Pulmonary artery endothelial cell (primary cell): ENCODE measurements around the gene LMF2. TPM values are rescaled to one million over a fixed set of nuclear protein-coding genes. Genes with fewer than 3 reads are reported as not detected.

Experiments used
- DNase-seq: peaks from one replicate; pipeline ENCODE4 v3.0.0-alpha.2; 2011; ENCODE audit warnings: low read depth, low spot score
- total RNA-seq: library from RNA; depleted of rRNA; stranded (reverse); fragments of >200 nt; gene quantifications from 2 replicates; pipeline ENCODE4 v1.2.3, GENCODE V29; 2014

LMF2 gene
- total RNA-seq, 1 donor from 2014 or later: 29.5 TPM

DNA sequence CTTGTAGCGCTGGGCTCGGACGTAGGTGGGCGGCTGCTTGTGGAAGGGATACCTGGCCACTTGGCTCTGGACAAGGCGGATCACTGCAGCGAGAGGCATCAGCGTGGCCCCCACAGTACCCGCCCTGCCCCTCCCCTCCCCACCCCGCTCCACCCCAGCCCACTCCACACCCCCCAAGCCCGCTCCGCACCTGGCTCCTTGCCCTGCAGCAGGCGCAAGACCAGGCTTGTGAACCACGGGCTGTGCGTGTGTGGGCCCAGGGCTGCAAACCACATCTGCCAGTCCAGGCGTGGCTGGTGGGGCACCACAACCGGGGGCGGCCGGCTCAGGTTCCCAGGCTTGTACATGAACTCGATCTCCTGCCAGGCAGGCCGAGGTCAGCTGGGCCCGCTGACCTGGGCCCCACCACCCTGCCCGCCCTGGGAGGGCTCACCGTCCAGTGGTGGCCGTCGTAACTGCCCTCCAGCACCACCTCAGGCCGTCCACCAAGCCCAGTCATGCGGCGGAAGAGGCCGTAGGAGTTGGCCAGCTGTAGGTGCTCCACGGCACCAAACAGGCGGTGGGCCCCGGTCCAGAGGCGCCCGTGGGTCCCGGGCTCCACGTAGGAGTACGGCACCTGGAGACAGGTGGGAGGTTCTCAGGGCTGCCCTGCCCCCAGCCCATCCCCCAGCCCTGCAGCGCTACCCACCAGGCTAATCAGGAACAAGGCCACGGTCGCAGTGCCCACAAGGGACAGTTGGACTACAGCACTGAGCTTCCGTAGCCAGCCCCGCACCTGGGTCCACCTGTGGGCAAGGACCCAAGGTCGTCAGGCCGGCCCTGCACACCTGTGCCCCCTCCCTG, 2.9 kb downstream of the LMF2 start:
- no peak for DNase-seq

GRCh38 chr22:50503475-50504145, 3.9 kb downstream of the LMF2 start:
- DNase-seq: no peak

DNA sequence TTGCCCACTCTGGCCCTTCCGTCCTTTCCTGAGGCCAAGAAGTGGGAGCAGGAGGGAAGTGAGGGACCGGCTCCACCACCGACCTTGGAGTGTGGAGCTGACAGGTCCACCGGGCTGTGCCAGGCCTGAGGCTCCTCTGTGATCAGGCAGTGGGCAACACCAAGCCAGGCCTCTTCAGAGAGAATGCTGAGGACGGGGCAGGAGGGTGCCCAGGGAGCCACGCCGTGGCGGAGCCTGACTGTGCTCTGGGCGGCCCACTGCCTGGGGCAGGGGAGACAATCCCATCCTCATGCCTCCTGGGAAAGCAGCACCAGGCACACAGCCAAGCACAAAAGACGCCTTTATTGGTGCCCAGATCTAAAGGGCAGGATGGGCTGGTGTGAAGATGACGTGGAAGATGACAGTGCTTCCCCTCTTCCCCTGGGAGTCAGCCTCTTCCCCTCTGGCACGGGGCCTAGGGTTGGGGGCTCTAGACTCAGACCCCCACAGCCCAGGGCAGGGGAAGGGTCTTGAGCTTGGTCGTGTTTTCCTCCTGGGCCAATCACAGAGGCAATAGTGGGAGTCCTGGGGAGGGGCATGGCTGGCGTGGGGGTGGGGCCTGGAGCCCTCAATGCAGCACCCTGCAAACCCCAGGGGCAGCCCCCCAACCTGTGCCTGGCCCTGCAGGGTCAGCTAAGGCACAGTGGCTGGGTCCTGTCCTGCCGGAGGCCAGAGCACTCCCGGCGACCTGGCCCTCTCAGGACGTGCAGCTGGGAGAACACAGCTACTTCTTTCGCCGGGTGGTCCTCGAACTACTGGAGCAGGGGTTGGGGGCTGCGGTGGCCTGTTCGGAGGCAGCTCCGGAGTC, 4.7 kb downstream of the LMF2 start:
- DNase-seq: no peak

DNA sequence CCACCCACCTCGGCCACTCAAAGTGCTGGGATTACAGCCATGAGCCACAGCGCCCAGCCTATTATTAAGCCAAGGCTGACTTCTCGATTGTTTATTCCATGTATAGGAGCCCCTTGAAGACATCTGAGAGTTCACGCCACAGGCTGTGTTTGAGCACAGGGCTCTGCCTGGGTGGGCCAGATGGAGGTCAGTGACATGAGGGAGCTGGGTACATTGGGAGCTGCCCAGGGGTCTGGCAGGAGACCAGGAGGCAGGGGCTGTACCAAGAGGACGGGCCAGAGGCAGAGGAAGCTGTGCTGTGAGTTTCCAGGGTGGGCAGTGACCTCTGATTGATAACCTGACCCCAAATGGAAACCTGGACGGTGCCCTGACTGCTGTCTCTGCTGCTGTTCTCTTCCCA, 5.4 kb downstream of the LMF2 start:
- no peak for DNase-seq

DNA sequence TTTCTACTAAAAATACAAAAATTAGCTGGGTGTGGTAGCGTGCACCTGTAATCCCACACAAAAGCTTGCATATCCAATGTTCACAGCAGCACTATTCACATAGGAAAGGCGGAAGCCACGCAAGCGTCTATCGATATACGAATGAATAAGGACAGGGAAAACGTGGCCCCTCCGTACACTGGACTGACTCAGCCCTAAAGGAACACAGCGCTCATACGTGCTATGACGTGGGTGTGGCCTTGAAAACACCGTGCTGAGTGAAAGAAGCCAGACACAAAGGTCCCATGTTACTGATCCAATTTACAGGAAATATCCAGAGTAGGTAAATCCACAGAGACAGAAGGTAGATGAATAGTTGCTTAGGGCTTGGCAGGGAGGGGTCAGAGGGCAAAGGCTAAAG, 7.0 kb downstream of the LMF2 start:
- no peak for DNase-seq

- no peak for DNase-seq
Measured at GRCh38 chr22:50498322-50498890, 9.1 kb downstream of the LMF2 start.

DNA sequence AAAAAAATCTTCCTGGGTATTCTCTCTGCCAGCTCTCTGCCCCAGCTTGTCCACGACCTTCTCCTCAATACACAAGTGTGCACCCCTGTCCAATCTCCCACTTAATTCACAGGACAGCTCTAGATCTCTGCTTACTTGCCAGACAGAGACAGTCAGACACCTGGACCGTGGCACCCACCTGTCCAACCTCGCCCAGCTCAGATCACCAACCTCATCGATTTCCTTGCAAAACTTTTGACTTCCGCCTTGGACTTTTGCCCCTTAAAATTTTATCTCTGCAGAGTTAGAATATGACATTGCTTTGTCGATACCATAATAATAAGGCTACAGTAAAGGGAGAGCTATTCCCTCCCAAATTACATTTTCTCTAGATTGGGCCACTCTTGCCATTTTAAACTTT, 10.4 kb downstream of the LMF2 start:
- no peak for DNase-seq

DNA sequence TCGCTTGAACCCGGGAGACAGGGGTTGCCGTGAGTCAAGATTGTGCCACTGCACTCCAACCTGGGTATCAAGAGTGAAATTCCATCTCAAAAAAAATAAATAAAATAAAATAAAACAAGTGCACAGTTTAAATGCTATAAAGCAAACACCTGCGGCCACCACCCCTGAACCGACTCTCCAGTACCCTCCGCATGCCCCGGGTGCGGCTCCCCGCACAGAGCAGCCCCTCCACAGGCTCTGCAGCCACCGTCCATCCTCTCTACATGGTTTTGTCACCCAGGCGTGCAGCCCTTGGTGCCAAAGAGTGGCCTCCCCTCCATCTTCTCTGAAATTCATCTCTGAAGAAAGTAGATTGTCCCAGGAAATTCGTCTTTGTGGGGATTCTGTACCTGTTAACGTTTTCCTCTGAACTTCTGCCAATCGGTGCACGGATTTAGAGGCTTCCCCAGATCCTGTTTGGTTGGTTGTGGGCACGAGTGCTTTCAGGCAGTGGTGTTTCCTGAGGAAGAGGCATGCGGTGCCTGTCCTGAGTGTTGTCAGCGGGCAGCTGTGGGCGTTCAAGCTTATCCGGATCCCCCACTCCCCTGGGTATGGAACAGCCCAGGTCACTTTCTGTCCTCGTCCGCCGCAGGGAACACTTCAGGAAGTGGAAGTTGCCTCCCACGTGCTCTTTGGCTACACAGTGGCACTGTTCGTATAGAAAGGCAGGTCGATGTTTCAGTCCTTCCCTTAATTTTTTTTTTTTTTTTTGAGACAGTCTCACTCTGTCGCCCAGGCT, 16.8 kb downstream of the LMF2 start:
- no peak for DNase-seq

GRCh38 chr22:50489363-50490243, 17.9 kb downstream of the LMF2 start:
- no peak for DNase-seq

GRCh38 chr22:50488886-50489285, 18.6 kb downstream of the LMF2 start:
- DNase-seq: no peak

DNA sequence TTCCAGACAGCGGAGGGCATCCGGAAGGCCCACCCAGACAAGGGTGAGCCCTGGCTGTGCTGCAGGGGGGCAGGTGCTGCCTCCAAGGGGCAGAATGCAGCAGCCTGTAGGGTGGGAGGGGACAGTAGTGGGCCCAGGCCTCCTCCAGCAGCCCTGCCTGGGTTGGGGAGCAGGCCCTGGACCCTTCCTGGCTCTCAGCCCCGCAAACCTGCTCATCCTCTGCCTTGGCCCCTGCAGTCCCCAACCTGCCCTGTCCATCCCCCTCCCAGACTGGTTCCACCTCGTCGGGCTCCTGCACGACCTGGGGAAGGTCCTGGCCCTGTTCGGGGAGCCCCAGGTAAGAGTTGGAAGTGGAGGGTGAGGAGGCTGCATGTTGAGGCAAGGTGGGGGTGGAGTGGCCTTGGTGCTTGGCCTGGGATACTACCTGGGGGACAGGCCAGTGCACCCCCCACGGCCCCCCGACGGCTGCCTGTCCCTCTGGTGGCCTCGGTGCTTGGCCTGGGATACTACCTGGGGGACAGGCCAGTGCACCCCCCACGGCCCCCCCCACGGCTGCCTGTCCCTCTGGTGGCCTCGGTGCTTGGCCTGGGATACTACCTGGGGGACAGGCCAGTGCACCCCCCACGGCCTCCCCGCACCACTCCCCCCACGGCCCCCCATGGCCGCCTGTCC, 19.4 kb downstream of the LMF2 start:
- no peak for DNase-seq

DNA sequence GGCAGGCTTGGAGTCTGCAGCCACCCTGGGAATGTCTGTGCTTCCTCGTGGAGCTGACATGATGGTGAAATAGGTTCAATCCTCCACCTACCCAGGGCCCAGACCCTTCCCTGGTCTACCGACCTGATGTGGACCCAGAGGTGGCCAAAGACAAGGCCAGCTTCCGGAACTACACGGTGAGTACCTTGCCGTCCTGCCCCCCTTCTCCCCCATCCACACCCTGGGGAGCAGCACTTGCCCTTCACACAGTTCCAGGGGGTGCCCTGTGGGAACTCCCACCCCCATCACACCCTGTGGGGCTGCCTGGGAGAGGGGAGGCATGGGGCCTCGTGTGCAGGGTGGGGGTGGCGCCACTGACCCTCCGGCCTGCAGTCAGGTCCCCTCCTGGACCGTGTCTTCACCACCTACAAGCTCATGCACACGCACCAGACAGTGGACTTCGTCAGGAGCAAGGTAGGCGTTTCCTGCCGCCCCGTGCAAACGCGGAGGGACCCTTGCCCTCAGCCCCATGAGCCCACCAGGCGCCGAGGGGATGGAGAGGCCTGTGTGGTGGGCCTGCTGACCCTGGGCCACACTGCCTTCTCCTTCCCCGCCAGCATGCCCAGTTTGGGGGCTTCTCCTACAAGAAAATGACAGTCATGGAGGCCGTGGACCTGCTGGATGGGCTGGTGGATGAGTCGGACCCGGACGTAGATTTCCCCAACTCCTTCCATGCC, 20.1 kb downstream of the LMF2 start:
- DNase-seq: no peak

GRCh38 chr22:50486561-50487289, 20.8 kb downstream of the LMF2 start, which contains the start of gene MIOX:
Gene MIOX, plus strand, starts transcription at chr22:50486859. Its CDS starts 39 bp downstream, at chr22:50486898.
- no peak for DNase-seq

DNA sequence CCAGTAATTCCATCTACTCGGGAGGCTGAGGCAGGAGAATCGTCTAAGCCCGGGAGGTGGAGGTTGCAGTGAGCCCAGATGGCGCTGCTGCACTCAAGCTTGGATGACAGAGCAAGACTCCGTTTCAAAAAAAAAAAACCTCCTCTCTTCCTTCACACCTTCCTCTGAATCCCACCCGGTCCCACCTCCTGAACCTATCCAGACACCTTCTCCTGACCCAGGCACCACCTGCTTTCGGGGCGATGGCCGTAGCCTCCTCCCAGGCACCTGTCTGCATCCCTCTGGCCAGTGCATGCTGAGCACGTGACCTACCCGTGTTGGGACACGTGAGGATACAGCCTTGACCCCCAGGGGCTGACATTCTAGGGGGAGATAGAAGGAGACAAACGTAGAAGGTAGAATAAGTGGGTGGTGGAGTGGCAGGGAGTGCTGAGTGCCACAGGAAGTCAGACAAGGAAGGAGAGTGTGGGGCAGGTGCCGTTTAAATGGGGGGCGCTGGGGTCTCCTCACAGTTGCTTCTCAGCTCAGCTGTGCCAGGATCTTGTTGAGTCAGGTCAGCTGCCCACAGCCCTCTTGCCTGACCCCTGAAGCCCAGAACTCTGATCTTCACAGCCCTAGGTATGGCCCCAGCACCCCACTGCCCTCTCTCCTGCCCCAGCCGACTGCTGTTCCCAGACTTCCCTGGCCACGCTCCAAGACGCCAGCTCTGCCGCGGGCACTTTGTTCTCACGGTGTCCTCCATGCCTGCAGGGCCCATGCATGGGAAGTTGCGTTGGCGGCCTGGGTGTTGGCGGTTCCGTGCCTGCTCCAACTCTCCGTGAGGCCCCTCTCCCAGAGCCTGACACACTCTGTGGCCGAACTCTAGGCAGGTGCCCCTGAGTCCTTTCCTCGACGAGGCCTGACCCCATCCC, 22.0 kb downstream of the LMF2 start:
- no peak for DNase-seq

GRCh38 chr22:50483977-50484853, 23.3 kb downstream of the LMF2 start:
- DNase-seq: no peak

DNA sequence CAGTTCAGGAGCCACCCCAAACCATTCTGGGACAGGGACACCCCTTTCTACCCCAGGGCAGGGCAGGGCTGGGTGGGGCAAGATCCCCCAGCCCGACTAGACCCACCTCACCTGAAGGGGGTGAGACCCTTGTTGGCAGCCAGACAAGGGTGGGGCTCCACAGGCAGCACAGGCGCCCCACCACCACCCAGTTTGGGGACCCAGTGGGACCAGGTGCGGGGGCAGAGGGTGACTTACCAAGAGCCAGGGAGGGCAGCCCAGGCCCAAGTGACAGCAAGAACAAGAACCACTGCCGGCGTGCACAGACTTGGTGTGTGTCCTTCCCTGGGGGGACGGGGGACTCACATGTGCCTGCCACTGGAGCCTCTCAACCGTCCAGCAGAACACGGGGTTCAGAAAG, 23.9 kb downstream of the LMF2 start:
- no peak for DNase-seq
